ENCODE data around the gene GOLPH3L.
"Not testable (repeated sequence)": the region's sequence is repeated elsewhere in the genome, so short reads cannot be mapped to it uniquely, and the experiment has no call there.

GOLPH3L gene

DNA sequence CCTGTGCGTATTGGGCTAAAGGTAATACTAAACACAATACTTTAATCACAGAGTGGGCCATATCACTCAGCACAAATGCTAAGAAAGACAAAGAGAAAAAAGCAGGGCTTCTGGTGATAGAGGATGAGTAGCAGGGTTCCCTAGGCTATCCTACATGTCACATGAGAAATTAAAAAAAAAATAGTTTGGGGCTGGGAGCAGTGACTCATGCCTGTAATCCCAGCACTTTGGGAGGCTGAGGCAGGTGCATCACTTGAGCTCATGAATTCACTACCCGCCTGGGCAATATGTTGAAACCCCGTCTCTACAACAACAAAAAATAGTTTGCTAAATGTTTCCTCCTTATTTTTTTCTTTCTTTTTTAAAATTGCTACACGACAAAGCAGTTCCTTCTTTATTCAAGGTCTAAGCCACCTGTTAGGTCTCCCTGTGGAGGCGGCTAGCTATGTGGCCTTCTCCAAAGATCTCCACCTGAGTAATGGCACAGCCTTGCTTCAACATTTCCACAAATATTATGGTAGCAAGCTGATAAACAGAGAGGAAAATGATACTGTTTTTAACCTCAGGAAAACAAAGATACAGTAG is 69.0 kb downstream of the GOLPH3L start:
- ATAC-seq: no peak
- TF ChIP-seq SNAI2 (CRISPR knock-in tag; IDR thresholded peaks at IDR 0.05): no peak
- no peak for TF ChIP-seq ISL1 (CRISPR knock-in tag; IDR thresholded peaks at IDR 0.05)
- TF ChIP-seq ZC3H10 (CRISPR knock-in tag; IDR thresholded peaks at IDR 0.05): no peak
- TF ChIP-seq GLIS3 (CRISPR knock-in tag; IDR thresholded peaks at IDR 0.05): no peak
- TF ChIP-seq TCF4 (CRISPR knock-in tag; IDR thresholded peaks at IDR 0.05; ENCODE audit: borderline replicate concordance): no peak
- TF ChIP-seq ARNTL (CRISPR knock-in tag; IDR thresholded peaks at IDR 0.05; ENCODE audit: borderline replicate concordance, low read depth): no peak
- no peak for TF ChIP-seq ZFP3 (CRISPR knock-in tag; IDR thresholded peaks at IDR 0.05)
- no peak for TF ChIP-seq ZNF8 (CRISPR knock-in tag; IDR thresholded peaks at IDR 0.05)
- TF ChIP-seq OSR1 (CRISPR knock-in tag; IDR thresholded peaks at IDR 0.05): no peak

DNA sequence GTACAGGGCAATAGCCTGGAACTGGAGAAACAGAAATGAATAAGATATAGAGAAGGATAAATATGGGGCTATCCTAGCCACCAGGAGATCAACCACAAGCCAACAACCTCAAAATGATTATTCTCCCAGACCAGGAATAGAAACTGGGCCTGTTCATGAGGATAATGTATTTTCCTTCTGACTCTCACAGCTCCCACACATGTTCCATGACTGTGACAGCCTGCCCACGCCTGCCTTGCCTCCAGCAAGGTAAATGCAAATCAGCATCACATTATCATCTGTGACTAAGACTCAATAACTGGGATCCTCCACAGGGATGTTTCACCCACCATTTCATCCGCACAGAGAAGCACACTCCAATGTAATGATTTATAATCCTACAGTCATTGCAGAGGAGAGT is 70.8 kb downstream of the GOLPH3L start:
- TF ChIP-seq CSRNP3 (CRISPR knock-in tag; IDR thresholded peaks at IDR 0.05) (no peak), PPARA (CRISPR knock-in tag; IDR thresholded peaks at IDR 0.05; ENCODE audit: borderline replicate concordance) (no peak), TCF4 (CRISPR knock-in tag; IDR thresholded peaks at IDR 0.05; ENCODE audit: borderline replicate concordance) (no peak), ZC3H10 (CRISPR knock-in tag; IDR thresholded peaks at IDR 0.05) (no peak), ESRRG (CRISPR knock-in tag; IDR thresholded peaks at IDR 0.05) (no peak), ARNTL (CRISPR knock-in tag; IDR thresholded peaks at IDR 0.05; ENCODE audit: borderline replicate concordance, low read depth) (no peak), SNAI2 (CRISPR knock-in tag; IDR thresholded peaks at IDR 0.05) (no peak), BACH2 (CRISPR knock-in tag; IDR thresholded peaks at IDR 0.05; ENCODE audit: borderline replicate concordance) (no peak), OSR1 (CRISPR knock-in tag; IDR thresholded peaks at IDR 0.05) (no peak), ZFP3 (CRISPR knock-in tag; IDR thresholded peaks at IDR 0.05) (no peak), CSDC2 (CRISPR knock-in tag; IDR thresholded peaks at IDR 0.05) (no peak), ZNF70 (CRISPR knock-in tag; IDR thresholded peaks at IDR 0.05) (no peak), RARB (CRISPR knock-in tag; IDR thresholded peaks at IDR 0.05) (no peak), ZNF8 (CRISPR knock-in tag; IDR thresholded peaks at IDR 0.05) (no peak), ZNF565 (CRISPR knock-in tag; conservative IDR thresholded peaks at IDR 0.05; ENCODE audit: low read depth) (no peak)
- no peak for ATAC-seq

DNA sequence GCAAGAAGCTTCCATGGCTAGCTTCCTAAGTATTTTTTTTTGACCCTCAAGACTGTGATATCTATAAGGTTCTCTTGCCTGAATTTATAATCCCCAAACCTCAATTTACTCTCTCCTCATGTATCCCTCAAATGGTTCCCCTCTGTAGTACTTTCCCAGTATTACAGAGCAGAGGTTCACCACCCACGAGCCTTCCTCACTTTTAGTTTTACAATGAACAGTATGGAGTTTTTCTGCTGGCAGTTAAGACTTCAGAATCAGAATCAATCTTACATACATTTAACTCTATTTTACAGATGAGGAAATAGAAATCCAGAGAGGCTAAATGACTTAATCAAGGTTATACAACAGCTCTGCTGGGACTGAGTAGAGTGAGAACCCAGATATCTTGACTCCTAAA is 72.4 kb downstream of the GOLPH3L start:
- ATAC-seq: not testable (repeated sequence)

- not testable (repeated sequence) for ATAC-seq
These were observed 72.8 kb downstream of the GOLPH3L start for GRCh38 chr1:150624134-150624533.

GRCh38 chr1:150622303-150622975 is 74.5 kb downstream of the GOLPH3L start:
- no peak for TF ChIP-seq CSDC2 (CRISPR knock-in tag; IDR thresholded peaks at IDR 0.05)
- TF ChIP-seq ZFP30 (CRISPR knock-in tag; IDR thresholded peaks at IDR 0.05): no peak
- no peak for TF ChIP-seq ZNF8 (CRISPR knock-in tag; IDR thresholded peaks at IDR 0.05)
- no peak for TF ChIP-seq ZFP3 (CRISPR knock-in tag; IDR thresholded peaks at IDR 0.05)
- no peak for TF ChIP-seq SNAI2 (CRISPR knock-in tag; IDR thresholded peaks at IDR 0.05)
- no peak for TF ChIP-seq ESRRG (CRISPR knock-in tag; IDR thresholded peaks at IDR 0.05)
- TF ChIP-seq, protein P1, sequence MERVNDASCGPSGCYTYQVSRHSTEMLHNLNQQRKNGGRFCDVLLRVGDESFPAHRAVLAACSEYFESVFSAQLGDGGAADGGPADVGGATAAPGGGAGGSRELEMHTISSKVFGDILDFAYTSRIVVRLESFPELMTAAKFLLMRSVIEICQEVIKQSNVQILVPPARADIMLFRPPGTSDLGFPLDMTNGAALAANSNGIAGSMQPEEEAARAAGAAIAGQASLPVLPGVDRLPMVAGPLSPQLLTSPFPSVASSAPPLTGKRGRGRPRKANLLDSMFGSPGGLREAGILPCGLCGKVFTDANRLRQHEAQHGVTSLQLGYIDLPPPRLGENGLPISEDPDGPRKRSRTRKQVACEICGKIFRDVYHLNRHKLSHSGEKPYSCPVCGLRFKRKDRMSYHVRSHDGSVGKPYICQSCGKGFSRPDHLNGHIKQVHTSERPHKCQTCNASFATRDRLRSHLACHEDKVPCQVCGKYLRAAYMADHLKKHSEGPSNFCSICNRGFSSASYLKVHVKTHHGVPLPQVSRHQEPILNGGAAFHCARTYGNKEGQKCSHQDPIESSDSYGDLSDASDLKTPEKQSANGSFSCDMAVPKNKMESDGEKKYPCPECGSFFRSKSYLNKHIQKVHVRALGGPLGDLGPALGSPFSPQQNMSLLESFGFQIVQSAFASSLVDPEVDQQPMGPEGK (CRISPR knock-in tag; IDR thresholded peaks at IDR 0.05; ENCODE audit: borderline replicate concordance): no peak
- no peak for TF ChIP-seq ZC3H10 (CRISPR knock-in tag; IDR thresholded peaks at IDR 0.05)
- TF ChIP-seq ZNF565 (CRISPR knock-in tag; conservative IDR thresholded peaks at IDR 0.05; ENCODE audit: low read depth): no peak
- TF ChIP-seq, protein P2, sequence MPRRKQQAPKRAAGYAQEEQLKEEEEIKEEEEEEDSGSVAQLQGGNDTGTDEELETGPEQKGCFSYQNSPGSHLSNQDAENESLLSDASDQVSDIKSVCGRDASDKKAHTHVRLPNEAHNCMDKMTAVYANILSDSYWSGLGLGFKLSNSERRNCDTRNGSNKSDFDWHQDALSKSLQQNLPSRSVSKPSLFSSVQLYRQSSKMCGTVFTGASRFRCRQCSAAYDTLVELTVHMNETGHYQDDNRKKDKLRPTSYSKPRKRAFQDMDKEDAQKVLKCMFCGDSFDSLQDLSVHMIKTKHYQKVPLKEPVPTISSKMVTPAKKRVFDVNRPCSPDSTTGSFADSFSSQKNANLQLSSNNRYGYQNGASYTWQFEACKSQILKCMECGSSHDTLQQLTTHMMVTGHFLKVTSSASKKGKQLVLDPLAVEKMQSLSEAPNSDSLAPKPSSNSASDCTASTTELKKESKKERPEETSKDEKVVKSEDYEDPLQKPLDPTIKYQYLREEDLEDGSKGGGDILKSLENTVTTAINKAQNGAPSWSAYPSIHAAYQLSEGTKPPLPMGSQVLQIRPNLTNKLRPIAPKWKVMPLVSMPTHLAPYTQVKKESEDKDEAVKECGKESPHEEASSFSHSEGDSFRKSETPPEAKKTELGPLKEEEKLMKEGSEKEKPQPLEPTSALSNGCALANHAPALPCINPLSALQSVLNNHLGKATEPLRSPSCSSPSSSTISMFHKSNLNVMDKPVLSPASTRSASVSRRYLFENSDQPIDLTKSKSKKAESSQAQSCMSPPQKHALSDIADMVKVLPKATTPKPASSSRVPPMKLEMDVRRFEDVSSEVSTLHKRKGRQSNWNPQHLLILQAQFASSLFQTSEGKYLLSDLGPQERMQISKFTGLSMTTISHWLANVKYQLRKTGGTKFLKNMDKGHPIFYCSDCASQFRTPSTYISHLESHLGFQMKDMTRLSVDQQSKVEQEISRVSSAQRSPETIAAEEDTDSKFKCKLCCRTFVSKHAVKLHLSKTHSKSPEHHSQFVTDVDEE (CRISPR knock-in tag; IDR thresholded peaks at IDR 0.05): no peak
- TF ChIP-seq OSR1 (CRISPR knock-in tag; IDR thresholded peaks at IDR 0.05): no peak
- TF ChIP-seq RARB (CRISPR knock-in tag; IDR thresholded peaks at IDR 0.05): no peak
- no peak for TF ChIP-seq BACH2 (CRISPR knock-in tag; IDR thresholded peaks at IDR 0.05; ENCODE audit: borderline replicate concordance)
- TF ChIP-seq CSRNP3 (CRISPR knock-in tag; IDR thresholded peaks at IDR 0.05): no peak
- no peak for TF ChIP-seq TCF4 (CRISPR knock-in tag; IDR thresholded peaks at IDR 0.05; ENCODE audit: borderline replicate concordance)
- no peak for TF ChIP-seq PPARA (CRISPR knock-in tag; IDR thresholded peaks at IDR 0.05; ENCODE audit: borderline replicate concordance)
- no peak for ATAC-seq

Measured in SK-N-SH treated with all-trans-retinoic acid at 6 μM for 48 hours (cell line).